Right lobe of liver (tissue), 6 donors: ENCODE results near the gene CREM. TPM values are rescaled to one million over a fixed set of nuclear protein-coding genes. Genes with fewer than 3 reads are reported as not detected.

Source experiments
- ATAC-seq, 4 donors: fragments of 200-7000 bp; cut with Tn5 transposase; one replicate each; pipeline ENCODE4 v1.9.1; 2020; ENCODE audit warnings: mild to moderate bottlenecking in 4 of 4, moderate library complexity in 4 of 4
- DNase-seq, 3 donors: peaks; one replicate each; pipeline ENCODE4 v3.0.0-alpha.2; 2020
- H3K27ac ChIP-seq, 3 donors: fragments of 200-600 bp; one replicate each; pipeline ENCODE4 v1.8.0; 2022
- H3K27me3 ChIP-seq, 2 donors: fragments of 200-600 bp; one replicate each; pipeline ENCODE4 v1.8.0; 2022
- H3K36me3 ChIP-seq, 4 donors: fragments of 200-600 bp; sonication (generic) in 1 of 4; one replicate each; pipeline versions ENCODE4 v1.5.1 to v1.8.0; 2017 to 2022; ENCODE audit warnings: control low read depth in 1 of 4
- H3K4me1 ChIP-seq, 4 donors: fragments of 200-600 bp; sonication (generic) in 1 of 4; one replicate each; pipeline versions ENCODE4 v1.5.1 to v1.8.0; 2017 to 2022; ENCODE audit warnings: control low read depth in 1 of 4
- H3K4me3 ChIP-seq, 3 donors: fragments of 200-600 bp; one replicate each; pipeline ENCODE4 v1.8.0; 2022
- H3K9me3 ChIP-seq, 4 donors: fragments of 200-600 bp; sonication (generic) in 1 of 4; one replicate each; pipeline versions ENCODE4 v1.5.1 to v1.8.0; 2017 to 2022; ENCODE audit warnings: control low read depth in 1 of 4
- CTCF ChIP-seq, 4 donors: fragments of 200-600 bp in 3 of 4; fragments of 450-650 bp in 1 of 4; IDR thresholded peaks; one replicate each; pipeline versions ENCODE4 v1.5.1 to v1.8.0; 2016 to 2022; ENCODE audit warnings: antibody characterized with exemption in 4 of 4, mild to moderate bottlenecking in 2 of 4
- POLR2A ChIP-seq: fragments of 450-650 bp; IDR thresholded peaks from one replicate; pipeline ENCODE4 v1.6.1; 2017; ENCODE audit warnings: antibody characterized with exemption, mild to moderate bottlenecking
- WGBS: methylation state at CpG from one replicate; pipeline ENCODE4 v1.1.6; 2018; ENCODE audit warnings: low coverage, low lambda C conversion rate; ENCODE audit not compliant: insufficient coverage; ENCODE audit errors: missing lambda C conversion rate; 5-methylcytosine and 5-hydroxymethylcytosine counted together
- intact Hi-C, 2 donors: fragments of 100-400 bp; cut with DNase I; formaldehyde crosslinking; loops; one replicate each; pipeline versions ENCODE4 v1.11.2 to v1.14.1; 2022
- total RNA-seq, 6 experiments: library from RNA; depleted of rRNA in 2 of 6; stranded (reverse); fragments of >200 nt in 2 of 6; fragmentation: NEBNext Ultra II Directional in 3 of 6; extraction: Animal tissue kit (Norgen Biotek cat#: 25700) in 3 of 6; gene quantifications; one replicate each; pipeline versions ENCODE4 v1.1.0 to v1.2.4, GENCODE V29; 2016 to 2023
- donor health status: DM: no; HTN: yes; CAD: no.
- donor health status: DM: no; HTN: no; CAD: no.
- donor health status: DM: no; HTN: no; CAD: no.
- donor health status: DM: no; HTN: yes; CAD: no.
- donor health status: DM: no; HTN: yes; CAD: no.

Gene CREM
- total RNA-seq, 6 experiments from 2014 or later, result 16.3 to 34.1 (median 22.9) TPM

GRCh38 chr10:35165811-35166210 is 39.2 kb downstream of the CREM start:
- 88% methylated on average over 2 of the region's 2 CpGs for whole genome bisulfite sequencing
- DNase-seq (no peak), ATAC-seq (no peak)
- H3K36me3 ChIP-seq, result no peaks in the 10 kb centered on the region
- H3K4me3 ChIP-seq, result no peak overlapping the region
- no peaks in the 10 kb centered on the region for H3K9me3 ChIP-seq
- H3K27me3 ChIP-seq, result no peaks in the 10 kb centered on the region
- H3K27ac ChIP-seq, result no peak overlapping the region
- intact Hi-C loops, result no loop called here
- H3K4me1 ChIP-seq, result no peaks in the 10 kb centered on the region
- no peak for TF ChIP-seq POLR2A
- TF ChIP-seq CTCF (IDR thresholded peaks at IDR 0.05), result no peak

GRCh38 chr10:35166607-35167006 is 40.0 kb downstream of the CREM start:
- no peak overlapping the region for H3K27ac ChIP-seq
- no peak for TF ChIP-seq CTCF (IDR thresholded peaks at IDR 0.05)
- TF ChIP-seq POLR2A, result no peak
- DNase-seq, result no peak
- H3K4me1 ChIP-seq, result no peaks in the 10 kb centered on the region
- H3K4me3 ChIP-seq, result no peak overlapping the region
- no peaks in the 10 kb centered on the region for H3K9me3 ChIP-seq
- WGBS, result 77% methylated on average over 5 of the region's 6 CpGs
- ATAC-seq, result no peak
- no peaks in the 10 kb centered on the region for H3K27me3 ChIP-seq
- intact Hi-C loops, result no loop called here
- H3K36me3 ChIP-seq, result no peaks in the 10 kb centered on the region

- intact Hi-C loops, result no loop called here
- no peaks in the 10 kb centered on the region for H3K4me1 ChIP-seq
- H3K9me3 ChIP-seq, result no peaks in the 10 kb centered on the region
- H3K4me3 ChIP-seq, result no peak overlapping the region
- TF ChIP-seq POLR2A, result no peak
- no peak for TF ChIP-seq CTCF (IDR thresholded peaks at IDR 0.05)
- no peak overlapping the region for H3K27ac ChIP-seq
- no peaks in the 10 kb centered on the region for H3K36me3 ChIP-seq
- 69% methylated on average over 2 of the region's 2 CpGs for WGBS
- no peaks in the 10 kb centered on the region for H3K27me3 ChIP-seq
- no peak for ATAC-seq
- no peak for DNase-seq
These were observed 40.7 kb downstream of the CREM start for GRCh38 chr10:35167342-35167741.

- ATAC-seq, result no peak
- Histone ChIP-seq H3K27ac (no peak overlapping the region), H3K9me3 (no peaks in the 10 kb centered on the region), H3K4me3 (no peak overlapping the region), H3K27me3 (no peaks in the 10 kb centered on the region), H3K4me1 (no peaks in the 10 kb centered on the region), H3K36me3 (no peaks in the 10 kb centered on the region)
- intact Hi-C loops, result no loop called here
- DNase-seq, result no peak
- WGBS, result 78% methylated on average over 1 of the region's 1 CpG
- TF ChIP-seq CTCF (IDR thresholded peaks at IDR 0.05) (no peak), POLR2A (no peak)
These were observed 45.5 kb downstream of the CREM start for GRCh38 chr10:35172146-35172545.

GRCh38 chr10:35172574-35172973 is 45.9 kb downstream of the CREM start:
- Histone ChIP-seq H3K4me1 (no peaks in the 10 kb centered on the region), H3K27me3 (no peaks in the 10 kb centered on the region), H3K27ac (no peak overlapping the region), H3K9me3 (no peaks in the 10 kb centered on the region), H3K36me3 (no peaks in the 10 kb centered on the region), H3K4me3 (no peak overlapping the region)
- intact Hi-C loops, result no loop called here
- ATAC-seq (no peak), DNase-seq (no peak)
- TF ChIP-seq POLR2A (no peak), CTCF (IDR thresholded peaks at IDR 0.05) (no peak)
- WGBS, result 80% methylated on average over 5 of the region's 5 CpGs
